OCI-LY1 (cell line): ENCODE data around the gene LAMC3.

Experiments used
- CTCF ChIP-seq: fragments of 200-600 bp; sonication (generic), shearing (Covaris generic); IDR thresholded peaks from 2 replicates; pipeline ENCODE4 v1.5.1; 2017; ENCODE audit warnings: mild to moderate bottlenecking, antibody characterized with exemption, low read length, moderate library complexity, mixed read lengths
- EZH2 ChIP-seq: fragments of 200-600 bp; sonication (generic), shearing (Covaris generic); IDR thresholded peaks from 2 replicates; pipeline ENCODE4 v1.8.0; 2017; ENCODE audit warnings: borderline replicate concordance, mixed run types, mild to moderate bottlenecking, antibody characterized with exemption, low read length, moderate library complexity, mixed read lengths

GRCh38 chr9:131103024-131103423 is 94.0 kb downstream of the LAMC3 start:
- no peak for TF ChIP-seq CTCF
- TF ChIP-seq EZH2, result no peak
